HCT116 (cell line): ENCODE measurements around the gene RHBDL3. TPM values are rescaled to one million over a fixed set of nuclear protein-coding genes. Genes with fewer than 3 reads are reported as not detected.
"Not testable (repeated sequence)": the region's sequence is repeated elsewhere in the genome, so short reads cannot be mapped to it uniquely, and the experiment has no call there.

Experiments
- ATAC-seq: fragments of 200-7000 bp; cut with Tn5 transposase; 2 replicates; pipeline ENCODE4 v1.9.1; 2020; ENCODE audit warnings: mild to moderate bottlenecking, moderate library complexity
- BruUV-seq: library from RNA; stranded (reverse); fragments of 400-500 nt; replicated peaks from 2 replicates; lab custom pipeline; 2021; lab: Mats Ljungman, UMichigan
- CTCF ChIA-PET: fragments of 300-600 bp; sonication (Branson Sonifier 250); formaldehyde crosslinking; loops from one replicate; lab custom pipeline; 2021; ENCODE audit warnings: antibody characterized with exemption; lab: Charles Lee
- POLR2A ChIA-PET: fragments of 300-600, 350-600 bp; sonication (Branson Sonifier 250); formaldehyde crosslinking; loops from one replicate; lab custom pipeline; 2021; ENCODE audit warnings: antibody characterized with exemption; lab: Charles Lee
- RAD21 ChIA-PET, 2 experiments: fragments of 300-600 bp; sonication (Branson Sonifier 250); formaldehyde crosslinking; loops; one replicate each; lab custom pipeline; 2023; ENCODE audit warnings: low total read pairs in 2 of 2; ENCODE audit not compliant: uncharacterized antibody in 2 of 2, unreplicated experiment in 2 of 2, low non-redundant PET in 1 of 2; lab: Charles Lee
- DNase-seq: peaks from one replicate; pipeline ENCODE4 v3.0.0-alpha.2; 2010; ENCODE audit warnings: low read depth, low spot score
- H2AFZ ChIP-seq: fragments of 200-600 bp; shearing (Covaris generic), sonication (generic); 2 replicates; pipeline ENCODE4 v1.6.1; 2017; ENCODE audit warnings: low read depth, mixed run types, mixed read lengths, antibody characterized with exemption, low read length; ENCODE audit not compliant: poor library complexity, severe bottlenecking
- H3K27ac ChIP-seq: 2 replicates; pipeline ENCODE4 v1.5.1; 2012; ENCODE audit warnings: low read depth, low read length
- H3K27me3 ChIP-seq: fragments of 200-600 bp; sonication (generic); 2 replicates; pipeline ENCODE4 v1.6.1; 2016; ENCODE audit warnings: mixed run types, low read length, mixed read lengths; ENCODE audit not compliant: insufficient read depth
- H3K36me3 ChIP-seq, 2 experiments: fragments of 200-500 bp in 1 of 2; fragments of 200-600 bp in 1 of 2; sonication (Bioruptor generic) in 1 of 2; sonication (generic) in 1 of 2; 2 replicates each; pipeline versions ENCODE4 v1.5.1 to v1.6.1; 2014 to 2016; ENCODE audit warnings: low read length in 2 of 2, inconsistent platforms in 1 of 2, mixed read lengths in 1 of 2, mixed run types in 1 of 2; ENCODE audit not compliant: insufficient read depth in 2 of 2, control insufficient read depth in 1 of 2
- H3K4me1 ChIP-seq, 2 experiments: fragments of 200-600 bp in 1 of 2; sonication (generic) in 1 of 2; 2 replicates each; pipeline versions ENCODE4 v1.5.1 to v1.6.1; 2012 to 2017; ENCODE audit warnings: low read length in 2 of 2, inconsistent platforms in 1 of 2, mild to moderate bottlenecking in 1 of 2, mixed read lengths in 1 of 2, mixed run types in 1 of 2, moderate library complexity in 1 of 2; ENCODE audit not compliant: insufficient read depth in 2 of 2, control insufficient read depth in 1 of 2
- H3K4me2 ChIP-seq: fragments of 200-600 bp; sonication (generic); 2 replicates; pipeline ENCODE4 v1.6.1; 2017; ENCODE audit warnings: mixed run types, low read length, mixed read lengths
- H3K4me3 ChIP-seq, 2 experiments: fragments of 200-600 bp in 1 of 2; sonication (generic) in 1 of 2; replicated peaks in 1 of 2; 2 replicates each; pipeline ENCODE4 v1.5.1; 2011 to 2016; ENCODE audit warnings: low read length in 2 of 2, control low read depth in 1 of 2, low read depth in 1 of 2, mild to moderate bottlenecking in 1 of 2, mixed read lengths in 1 of 2, mixed run types in 1 of 2
- H3K79me2 ChIP-seq: fragments of 200-600 bp; sonication (generic); 2 replicates; pipeline ENCODE4 v1.6.1; 2017; ENCODE audit warnings: mild to moderate bottlenecking, mixed run types, low read length, moderate library complexity, mixed read lengths; ENCODE audit not compliant: insufficient read depth
- H3K9ac ChIP-seq: fragments of 200-600 bp; sonication (generic); 2 replicates; pipeline ENCODE4 v1.6.1; 2016; ENCODE audit warnings: low read length, mixed read lengths
- H3K9me2 ChIP-seq: fragments of 200-600 bp; sonication (generic), shearing (Covaris generic); 2 replicates; pipeline ENCODE4 v1.6.1; 2017; ENCODE audit warnings: mixed run types, mild to moderate bottlenecking, moderate library complexity; ENCODE audit not compliant: insufficient read depth
- H3K9me3 ChIP-seq, 2 experiments: fragments of 200-500 bp in 1 of 2; fragments of 200-600 bp in 1 of 2; sonication (Bioruptor generic) in 1 of 2; sonication (generic) in 1 of 2; 2 replicates each; pipeline ENCODE4 v1.6.1; 2014 to 2017; ENCODE audit warnings: low read length in 2 of 2, mixed read lengths in 2 of 2, inconsistent platforms in 1 of 2, low read depth in 1 of 2, mild to moderate bottlenecking in 1 of 2, mixed run types in 1 of 2, moderate library complexity in 1 of 2; ENCODE audit not compliant: control insufficient read depth in 1 of 2, insufficient read depth in 1 of 2
- H4K20me1 ChIP-seq: fragments of 200-600 bp; sonication (generic), shearing (Covaris generic); 2 replicates; pipeline ENCODE4 v1.6.1; 2017; ENCODE audit warnings: mixed run types, mild to moderate bottlenecking, moderate library complexity; ENCODE audit not compliant: insufficient read depth
- ATF3 ChIP-seq: IDR thresholded peaks from 2 replicates; pipeline ENCODE4 v1.6.1; 2012
- CBX3 ChIP-seq: IDR thresholded peaks from 2 replicates; pipeline ENCODE4 v1.6.1; 2012; ENCODE audit warnings: low read depth
- CEBPB ChIP-seq: IDR thresholded peaks from 2 replicates; pipeline ENCODE4 v1.6.1; 2012; ENCODE audit warnings: low read depth
- EGR1 ChIP-seq: IDR thresholded peaks from 2 replicates; pipeline ENCODE4 v1.6.1; 2012; ENCODE audit warnings: low read depth
- EZH2 ChIP-seq: fragments of 200-600 bp; sonication (generic); IDR thresholded peaks from 2 replicates; pipeline ENCODE4 v1.6.1; 2017; ENCODE audit warnings: antibody characterized with exemption, mixed run types
- FOSL1 ChIP-seq: IDR thresholded peaks from 2 replicates; pipeline ENCODE4 v1.6.1; 2012; ENCODE audit warnings: low read depth
- JUND ChIP-seq: IDR thresholded peaks from 2 replicates; pipeline ENCODE4 v1.6.1; 2012
- POLR2A ChIP-seq: IDR thresholded peaks from 2 replicates; pipeline ENCODE4 v1.7.0; 2011; ENCODE audit warnings: borderline replicate concordance; ENCODE audit not compliant: insufficient read depth, insufficient read length; ENCODE audit errors: extremely low read depth
- POLR2AphosphoS5 ChIP-seq: IDR thresholded peaks from 2 replicates; pipeline ENCODE4 v1.6.1; 2011; ENCODE audit warnings: mild to moderate bottlenecking, low read depth, low read length, moderate library complexity
- RAD21 ChIP-seq: IDR thresholded peaks from 2 replicates; pipeline ENCODE4 v1.6.1; 2012; ENCODE audit warnings: low read depth, mild to moderate bottlenecking
- SRF ChIP-seq: IDR thresholded peaks from 2 replicates; pipeline ENCODE4 v1.6.1; 2012; ENCODE audit warnings: low read depth
- YY1 ChIP-seq: IDR thresholded peaks from 2 replicates; pipeline ENCODE4 v1.6.1; 2011; ENCODE audit warnings: low read length, low read depth, moderate library complexity, mild to moderate bottlenecking; ENCODE audit not compliant: insufficient replicate concordance; ENCODE audit errors: extremely low read depth
- ZFX ChIP-seq: fragments of 450-650 bp; IDR thresholded peaks from 2 replicates; pipeline ENCODE4 v1.6.1; 2017
- ZNF274 ChIP-seq: fragments of 200-500 bp; sonication (Bioruptor generic); IDR thresholded peaks from 2 replicates; pipeline ENCODE4 v1.6.1; 2014; ENCODE audit warnings: mild to moderate bottlenecking, low read depth, low read length, inconsistent platforms
- intact Hi-C: fragments of 100-400 bp; cut with micrococcal nuclease; formaldehyde crosslinking; loops from 2 replicates; pipeline ENCODE4 v1.10.0; 2022
- total RNA-seq: library from RNA; stranded (reverse); gene quantifications from one replicate; pipeline ENCODE4 v1.2.1, GENCODE V29; 2021; ENCODE audit not compliant: unreplicated experiment
- TF ChIP-seq, protein P1 (sequence below): IDR thresholded peaks from 2 replicates; pipeline ENCODE4 v1.6.1; 2011; ENCODE audit warnings: mild to moderate bottlenecking, low read length, moderate library complexity; ENCODE audit not compliant: insufficient replicate concordance; ENCODE audit errors: extremely low read depth
- TF ChIP-seq, protein P2 (sequence below), 3 experiments: fragments of 200-600 bp in 1 of 3; sonication (generic) in 1 of 3; IDR thresholded peaks in 2 of 3; conservative IDR thresholded peaks in 1 of 3; 2 replicates each; pipeline ENCODE4 v1.5.1; 2012 to 2017; ENCODE audit warnings: low read depth in 2 of 3, low read length in 2 of 3, antibody characterized with exemption in 1 of 3, borderline replicate concordance in 1 of 3, control low read depth in 1 of 3, mild to moderate bottlenecking in 1 of 3, mixed read lengths in 1 of 3, mixed run types in 1 of 3, moderate library complexity in 1 of 3; ENCODE audit not compliant: insufficient read depth in 1 of 3

Gene RHBDL3
- total RNA-seq, 1 experiment from 2014 or later = 4.0 TPM

DNA sequence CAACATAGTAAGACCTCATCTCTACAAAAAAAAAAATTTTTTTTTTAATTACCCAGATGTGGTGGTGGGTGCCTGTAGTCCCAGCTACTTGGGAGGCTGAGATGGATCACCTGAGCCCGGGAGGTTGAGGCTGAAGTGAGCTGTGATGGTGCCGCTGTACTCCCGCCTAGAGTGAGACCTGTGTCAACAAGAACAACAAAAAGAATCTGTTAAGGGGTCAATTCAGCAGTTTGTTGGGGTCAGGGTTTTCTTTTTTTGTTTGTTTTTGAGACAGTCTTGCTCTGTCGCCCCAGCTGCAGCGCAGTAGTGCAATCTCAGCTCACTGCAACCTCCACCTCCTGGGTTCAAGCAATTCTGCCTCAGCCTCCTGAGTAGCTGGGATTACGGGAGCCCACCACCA is 54.4 kb downstream of the RHBDL3 start:
- intact Hi-C loops, H3K4me2 ChIP-seq, H3K4me3 ChIP-seq, DNase-seq, H3K27ac ChIP-seq, H3K27me3 ChIP-seq, H3K36me3 ChIP-seq, POLR2A ChIA-PET, H3K4me1 ChIP-seq, H2AFZ ChIP-seq, H4K20me1 ChIP-seq, BruUV-seq, H3K79me2 ChIP-seq, H3K9me2 ChIP-seq, ATAC-seq, H3K9me3 ChIP-seq, H3K9ac ChIP-seq: not testable (repeated sequence)
- ChIA-PET RAD21 (interaction anchor here in 1 of 2 experiments (2.5 kb wide), 1 partner anchor 67 kb away, joined by 10 read pairs; no protein-coding TSS in a partner anchor), CTCF (interaction anchor here (1.1 to 3.3 kb wide), 2 partner anchors 8 to 67 kb away, joined by 3 to 17 read pairs; no protein-coding TSS in a partner anchor)

GRCh38 chr17:32320847-32321246 is 55.2 kb downstream of the RHBDL3 start:
- H3K27me3 ChIP-seq = no peaks in the 10 kb centered on the region
- no peak overlapping the region for H3K4me3 ChIP-seq
- no peaks in the 10 kb centered on the region for H3K9me3 ChIP-seq
- H3K4me2 ChIP-seq = no peak overlapping the region
- H3K9me2 ChIP-seq = no peaks in the 10 kb centered on the region
- no peaks in the 10 kb centered on the region for H4K20me1 ChIP-seq
- H3K4me1 ChIP-seq = no peaks in the 10 kb centered on the region
- ChIA-PET POLR2A (no interaction called here), CTCF (interaction anchor here (1.1 kb wide), 1 partner anchor 68 kb away, joined by 3 read pairs; no protein-coding TSS in a partner anchor), RAD21 (no interaction called here)
- no peak overlapping the region for H2AFZ ChIP-seq
- H3K79me2 ChIP-seq = no peaks in the 10 kb centered on the region
- no peak overlapping the region for H3K9ac ChIP-seq
- no peaks in the 10 kb centered on the region for H3K36me3 ChIP-seq
- no peak for DNase-seq
- BruUV-seq = no TSS peak
- no peak for ATAC-seq
- no peak overlapping the region for H3K27ac ChIP-seq
- intact Hi-C loops = no loop called here
- TF ChIP-seq POLR2AphosphoS5 = no peak
- no peak for TF ChIP-seq ZNF274
- no peak for TF ChIP-seq ZFX
- no peak for TF ChIP-seq EZH2
- TF ChIP-seq POLR2A = no peak
- no peak for TF ChIP-seq ATF3
- no peak for TF ChIP-seq CEBPB
- TF ChIP-seq, protein P1, sequence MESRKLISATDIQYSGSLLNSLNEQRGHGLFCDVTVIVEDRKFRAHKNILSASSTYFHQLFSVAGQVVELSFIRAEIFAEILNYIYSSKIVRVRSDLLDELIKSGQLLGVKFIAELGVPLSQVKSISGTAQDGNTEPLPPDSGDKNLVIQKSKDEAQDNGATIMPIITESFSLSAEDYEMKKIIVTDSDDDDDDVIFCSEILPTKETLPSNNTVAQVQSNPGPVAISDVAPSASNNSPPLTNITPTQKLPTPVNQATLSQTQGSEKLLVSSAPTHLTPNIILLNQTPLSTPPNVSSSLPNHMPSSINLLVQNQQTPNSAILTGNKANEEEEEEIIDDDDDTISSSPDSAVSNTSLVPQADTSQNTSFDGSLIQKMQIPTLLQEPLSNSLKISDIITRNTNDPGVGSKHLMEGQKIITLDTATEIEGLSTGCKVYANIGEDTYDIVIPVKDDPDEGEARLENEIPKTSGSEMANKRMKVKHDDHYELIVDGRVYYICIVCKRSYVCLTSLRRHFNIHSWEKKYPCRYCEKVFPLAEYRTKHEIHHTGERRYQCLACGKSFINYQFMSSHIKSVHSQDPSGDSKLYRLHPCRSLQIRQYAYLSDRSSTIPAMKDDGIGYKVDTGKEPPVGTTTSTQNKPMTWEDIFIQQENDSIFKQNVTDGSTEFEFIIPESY = no peak
- TF ChIP-seq FOSL1 = no peak
- no peak for TF ChIP-seq CBX3
- no peak for TF ChIP-seq EGR1
- no peak for TF ChIP-seq JUND
- TF ChIP-seq SRF = no peak
- TF ChIP-seq YY1 = no peak
- TF ChIP-seq, protein P2, sequence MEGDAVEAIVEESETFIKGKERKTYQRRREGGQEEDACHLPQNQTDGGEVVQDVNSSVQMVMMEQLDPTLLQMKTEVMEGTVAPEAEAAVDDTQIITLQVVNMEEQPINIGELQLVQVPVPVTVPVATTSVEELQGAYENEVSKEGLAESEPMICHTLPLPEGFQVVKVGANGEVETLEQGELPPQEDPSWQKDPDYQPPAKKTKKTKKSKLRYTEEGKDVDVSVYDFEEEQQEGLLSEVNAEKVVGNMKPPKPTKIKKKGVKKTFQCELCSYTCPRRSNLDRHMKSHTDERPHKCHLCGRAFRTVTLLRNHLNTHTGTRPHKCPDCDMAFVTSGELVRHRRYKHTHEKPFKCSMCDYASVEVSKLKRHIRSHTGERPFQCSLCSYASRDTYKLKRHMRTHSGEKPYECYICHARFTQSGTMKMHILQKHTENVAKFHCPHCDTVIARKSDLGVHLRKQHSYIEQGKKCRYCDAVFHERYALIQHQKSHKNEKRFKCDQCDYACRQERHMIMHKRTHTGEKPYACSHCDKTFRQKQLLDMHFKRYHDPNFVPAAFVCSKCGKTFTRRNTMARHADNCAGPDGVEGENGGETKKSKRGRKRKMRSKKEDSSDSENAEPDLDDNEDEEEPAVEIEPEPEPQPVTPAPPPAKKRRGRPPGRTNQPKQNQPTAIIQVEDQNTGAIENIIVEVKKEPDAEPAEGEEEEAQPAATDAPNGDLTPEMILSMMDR (IDR thresholded peaks at IDR 0.05 in 2 of 3, conservative IDR thresholded peaks at IDR 0.05 in 1 of 3; ENCODE audit: borderline replicate concordance in 1 of 3, insufficient read depth in 1 of 3, low read depth in 2 of 3, low read length in 2 of 3) = no peak
- TF ChIP-seq RAD21 = no peak
